ENCODE measurements around the gene KRTAP9-6. TPM values are rescaled to one million over a fixed set of nuclear protein-coding genes. Genes with fewer than 3 reads are reported as not detected.
"Not testable (repeated sequence)": the region's sequence is repeated elsewhere in the genome, so short reads cannot be mapped to it uniquely, and the experiment has no call there.

KRTAP9-6 gene
- not detected for total RNA-seq

- Mint-ChIP-seq H3K9me3 (no peaks in the 10 kb centered on the region), H3K27me3 (peaks cover 8% of the 10 kb centered on the region), H3K4me3 (no peak within 1 kb of the TSS), H3K4me1 (no peaks in the 10 kb centered on the region), H3K27ac (no peak within 1 kb of the TSS), H3K36me3 (peaks cover 2% of the 10 kb centered on the region)
- POLR2A ChIA-PET: no interaction called here
- no peak for ATAC-seq (ENCODE audit: low read depth)
- no peak for DNase-seq
Observed at GRCh38 chr17:41265078-41265477, at the start of gene KRTAP9-6. Gene KRTAP9-6 (plus strand): TSS chr17:41265378. CDS start chr17:41265378, 0 bp downstream.

- DNase-seq: no peak
- Mint-ChIP-seq H3K27ac (no peak overlapping the region), H3K9me3 (peaks cover 6% of the 10 kb centered on the region), H3K4me3 (no peak overlapping the region), H3K36me3 (no peaks in the 10 kb centered on the region), H3K4me1 (no peaks in the 10 kb centered on the region), H3K27me3 (no peaks in the 10 kb centered on the region)
- POLR2A ChIA-PET: no interaction called here
- no peak for ATAC-seq (ENCODE audit: low read depth)
Observed at GRCh38 chr17:41215681-41216080, 49.5 kb upstream of the KRTAP9-6 start.

- DNase-seq (no peak), ATAC-seq (ENCODE audit: low read depth) (no peak)
- Mint-ChIP-seq H3K27ac (no peak overlapping the region), H3K27me3 (peaks cover 4% of the 10 kb centered on the region), H3K4me1 (no peaks in the 10 kb centered on the region), H3K4me3 (no peak overlapping the region), H3K36me3 (no peaks in the 10 kb centered on the region), H3K9me3 (peaks cover 4% of the 10 kb centered on the region)
- POLR2A ChIA-PET: no interaction called here
Observed at GRCh38 chr17:41223821-41224220, 41.4 kb upstream of the KRTAP9-6 start.

GRCh38 chr17:41226051-41226450 lies 39.1 kb upstream of the KRTAP9-6 start:
- DNase-seq: no peak
- Mint-ChIP-seq H3K4me1 (no peaks in the 10 kb centered on the region), H3K27me3 (peaks cover 5% of the 10 kb centered on the region), H3K36me3 (no peaks in the 10 kb centered on the region), H3K4me3 (no peak overlapping the region), H3K9me3 (no peaks in the 10 kb centered on the region), H3K27ac (no peak overlapping the region)
- no peak for ATAC-seq (ENCODE audit: low read depth)
- POLR2A ChIA-PET: no interaction called here

- H3K9me3 Mint-ChIP-seq; ATAC-seq (ENCODE audit: low read depth); DNase-seq; H3K36me3 Mint-ChIP-seq; H3K27ac Mint-ChIP-seq; H3K4me1 Mint-ChIP-seq; H3K4me3 Mint-ChIP-seq; H3K27me3 Mint-ChIP-seq; POLR2A ChIA-PET: not testable (repeated sequence)
Observed at GRCh38 chr17:41226598-41227095, 38.5 kb upstream of the KRTAP9-6 start, which contains the start of gene KRTAP9-2. Gene KRTAP9-2 (plus strand): TSS chr17:41226648. CDS start chr17:41226655, 7 bp downstream.

GRCh38 chr17:41230094-41230493 lies 35.1 kb upstream of the KRTAP9-6 start:
- Mint-ChIP-seq H3K27ac (no peak overlapping the region), H3K4me1 (no peaks in the 10 kb centered on the region), H3K9me3 (no peaks in the 10 kb centered on the region), H3K36me3 (no peaks in the 10 kb centered on the region), H3K27me3 (peaks cover 8% of the 10 kb centered on the region), H3K4me3 (no peak overlapping the region)
- DNase-seq (no peak), ATAC-seq (ENCODE audit: low read depth) (no peak)
- POLR2A ChIA-PET: no interaction called here

- Mint-ChIP-seq H3K4me1 (no peaks in the 10 kb centered on the region), H3K9me3 (no peaks in the 10 kb centered on the region), H3K27ac (no peak overlapping the region), H3K27me3 (peaks cover 12% of the 10 kb centered on the region), H3K36me3 (no peaks in the 10 kb centered on the region), H3K4me3 (no peak overlapping the region)
- POLR2A ChIA-PET: no interaction called here
- ATAC-seq (ENCODE audit: low read depth) (no peak), DNase-seq (no peak)
Observed at GRCh38 chr17:41231731-41232130, 33.4 kb upstream of the KRTAP9-6 start.

GRCh38 chr17:41232399-41233105 lies 32.6 kb upstream of the KRTAP9-6 start, which contains the start of gene KRTAP9-3:
Gene KRTAP9-3 (plus strand): TSS chr17:41232449. CDS start chr17:41232502, 53 bp downstream.
- H3K36me3 Mint-ChIP-seq; ATAC-seq (ENCODE audit: low read depth); POLR2A ChIA-PET: not testable (repeated sequence)

GRCh38 chr17:41237116-41237515 lies 28.1 kb upstream of the KRTAP9-6 start:
- H3K36me3 Mint-ChIP-seq; DNase-seq; H3K9me3 Mint-ChIP-seq; ATAC-seq (ENCODE audit: low read depth); H3K27me3 Mint-ChIP-seq; H3K4me3 Mint-ChIP-seq; H3K27ac Mint-ChIP-seq; H3K4me1 Mint-ChIP-seq; POLR2A ChIA-PET: not testable (repeated sequence)

More at GRCh38 chr17:41232399-41233105, 32.6 kb upstream of the KRTAP9-6 start, which contains the start of gene KRTAP9-3:
- H3K9me3 Mint-ChIP-seq, H3K27ac Mint-ChIP-seq, H3K4me3 Mint-ChIP-seq, H3K4me1 Mint-ChIP-seq, DNase-seq: not testable (repeated sequence)
- H3K27me3 Mint-ChIP-seq: peaks cover 12% of the 10 kb centered on the region

- POLR2A ChIA-PET; H3K36me3 Mint-ChIP-seq; H3K4me3 Mint-ChIP-seq; H3K27me3 Mint-ChIP-seq; ATAC-seq (ENCODE audit: low read depth); H3K4me1 Mint-ChIP-seq; H3K9me3 Mint-ChIP-seq; DNase-seq; H3K27ac Mint-ChIP-seq: not testable (repeated sequence)
Observed at GRCh38 chr17:41237949-41238437, 27.2 kb upstream of the KRTAP9-6 start, which contains the start of gene KRTAP9-8. Gene KRTAP9-8 (plus strand): TSS chr17:41237999. CDS start chr17:41238052, 53 bp downstream.

GRCh38 chr17:41246995-41247787 lies 18.0 kb upstream of the KRTAP9-6 start:
- DNase-seq; ATAC-seq (ENCODE audit: low read depth): not testable (repeated sequence)

GRCh38 chr17:41249637-41250240 lies 15.4 kb upstream of the KRTAP9-6 start, which contains the start of gene KRTAP9-4:
Gene KRTAP9-4 (plus strand): TSS chr17:41249687. CDS start chr17:41249721, 34 bp downstream.
- H3K4me3 Mint-ChIP-seq; ATAC-seq (ENCODE audit: low read depth); DNase-seq; H3K4me1 Mint-ChIP-seq; H3K27ac Mint-ChIP-seq; H3K9me3 Mint-ChIP-seq; POLR2A ChIA-PET; H3K36me3 Mint-ChIP-seq: not testable (repeated sequence)
- H3K27me3 Mint-ChIP-seq: peaks cover 14% of the 10 kb centered on the region

More at GRCh38 chr17:41246995-41247787, 18.0 kb upstream of the KRTAP9-6 start:
- H3K27ac Mint-ChIP-seq, POLR2A ChIA-PET, H3K36me3 Mint-ChIP-seq, H3K4me3 Mint-ChIP-seq, H3K4me1 Mint-ChIP-seq, H3K9me3 Mint-ChIP-seq, H3K27me3 Mint-ChIP-seq: not testable (repeated sequence)

- DNase-seq (no peak), ATAC-seq (ENCODE audit: low read depth) (no peak)
- POLR2A ChIA-PET: no interaction called here
- Mint-ChIP-seq H3K4me1 (no peaks in the 10 kb centered on the region), H3K36me3 (no peaks in the 10 kb centered on the region), H3K27me3 (peaks cover 14% of the 10 kb centered on the region), H3K9me3 (no peaks in the 10 kb centered on the region), H3K4me3 (no peak overlapping the region), H3K27ac (no peak overlapping the region)
Observed at GRCh38 chr17:41251261-41251660, 13.9 kb upstream of the KRTAP9-6 start.

All from activated naive CD8-positive, alpha-beta T cell treated with anti-CD3 and anti-CD28 coated beads, Interleukin-2, amount 10 ng/mL, durations not matched to agents 7 days and 5 days (primary cell).